ENCODE measurements around the gene MT1F.

The MT1F gene

GRCh38 chr16:56657555-56658326 lies at the start of gene MT1F:
Gene MT1F (plus strand): TSS chr16:56657959. CDS start chr16:56658059, 100 bp downstream.
- Histone ChIP-seq H3K4me3 (ENCODE audit: low read depth in 1 of 2, low read length in 1 of 2) (peak within 1 kb of the TSS; percentile 56 to 72), H3K27ac (no peak within 1 kb of the TSS), H3K9me3 (no peaks in the 10 kb centered on the region), H3K36me3 (no peaks in the 10 kb centered on the region), H3K4me1 (ENCODE audit: control insufficient read depth in 1 of 2, insufficient read depth in 1 of 2, low read depth in 1 of 2, low read length in 1 of 2) (peaks cover 9 to 14% of the 10 kb centered on the region in 2 experiments), H3K27me3 (peaks cover 81% of the 10 kb centered on the region)
- TF ChIP-seq CTCF (IDR thresholded peaks at IDR 0.05): no peak

- Histone ChIP-seq H3K4me1 (ENCODE audit: control insufficient read depth in 1 of 2, insufficient read depth in 1 of 2, low read depth in 1 of 2, low read length in 1 of 2) (peaks cover 26 to 27% of the 10 kb centered on the region in 2 experiments), H3K4me3 (ENCODE audit: low read depth in 1 of 2, low read length in 1 of 2) (peak within 1 kb of the TSS; percentile 66 to 75), H3K27me3 (peaks cover 14% of the 10 kb centered on the region), H3K36me3 (no peaks in the 10 kb centered on the region), H3K9me3 (no peaks in the 10 kb centered on the region), H3K27ac (peak within 1 kb of the TSS; percentile 73)
- TF ChIP-seq CTCF (IDR thresholded peaks at IDR 0.05): peak; percentile 31
These were observed 49.5 kb upstream of the MT1F start, which contains the start of gene MT2A for GRCh38 chr16:56608043-56608875. Gene MT2A (plus strand): TSS chr16:56608584. CDS start chr16:56608656, 72 bp downstream.

GRCh38 chr16:56608876-56609462 lies 48.8 kb upstream of the MT1F start:
- peaks cover 26 to 27% of the 10 kb centered on the region in 2 experiments for H3K4me1 ChIP-seq (ENCODE audit: control insufficient read depth in 1 of 2, insufficient read depth in 1 of 2, low read depth in 1 of 2, low read length in 1 of 2)
- TF ChIP-seq CTCF (IDR thresholded peaks at IDR 0.05): no peak
- H3K27ac ChIP-seq: peak overlapping the region; percentile 73
- peak overlapping the region; percentile 66 to 75 for H3K4me3 ChIP-seq (ENCODE audit: low read depth in 1 of 2, low read length in 1 of 2)
- peaks cover 9% of the 10 kb centered on the region for H3K27me3 ChIP-seq
- H3K36me3 ChIP-seq: no peaks in the 10 kb centered on the region
- no peaks in the 10 kb centered on the region for H3K9me3 ChIP-seq

GRCh38 chr16:56609463-56609921 lies 48.3 kb upstream of the MT1F start:
- H3K27me3 ChIP-seq: peaks cover 7% of the 10 kb centered on the region
- H3K4me3 ChIP-seq (ENCODE audit: low read depth in 1 of 2, low read length in 1 of 2): peak overlapping the region; percentile 66 to 75
- H3K27ac ChIP-seq: peak overlapping the region; percentile 73
- no peak for TF ChIP-seq CTCF (IDR thresholded peaks at IDR 0.05)
- H3K4me1 ChIP-seq (ENCODE audit: control insufficient read depth in 1 of 2, insufficient read depth in 1 of 2, low read depth in 1 of 2, low read length in 1 of 2): peaks cover 26 to 27% of the 10 kb centered on the region in 2 experiments
- no peaks in the 10 kb centered on the region for H3K36me3 ChIP-seq
- H3K9me3 ChIP-seq: no peaks in the 10 kb centered on the region

GRCh38 chr16:56610017-56610608 lies 47.6 kb upstream of the MT1F start:
- Histone ChIP-seq H3K27ac (peak overlapping the region; percentile 73), H3K4me1 (ENCODE audit: control insufficient read depth in 1 of 2, insufficient read depth in 1 of 2, low read depth in 1 of 2, low read length in 1 of 2) (peaks cover 26 to 27% of the 10 kb centered on the region in 2 experiments), H3K36me3 (no peaks in the 10 kb centered on the region), H3K4me3 (ENCODE audit: low read depth in 1 of 2, low read length in 1 of 2) (peak overlapping the region; percentile 66 to 75), H3K27me3 (peaks cover 11% of the 10 kb centered on the region), H3K9me3 (no peaks in the 10 kb centered on the region)
- TF ChIP-seq CTCF (IDR thresholded peaks at IDR 0.05): no peak

Data from neutrophil (primary cell).